ENCODE data around the gene ZNF746. TPM values are rescaled to one million over a fixed set of nuclear protein-coding genes. Genes with fewer than 3 reads are reported as not detected.

ZNF746 gene
- total RNA-seq, 3 donors from 2014 or later, result 23.5 to 27.5 (median 23.7) TPM

DNA sequence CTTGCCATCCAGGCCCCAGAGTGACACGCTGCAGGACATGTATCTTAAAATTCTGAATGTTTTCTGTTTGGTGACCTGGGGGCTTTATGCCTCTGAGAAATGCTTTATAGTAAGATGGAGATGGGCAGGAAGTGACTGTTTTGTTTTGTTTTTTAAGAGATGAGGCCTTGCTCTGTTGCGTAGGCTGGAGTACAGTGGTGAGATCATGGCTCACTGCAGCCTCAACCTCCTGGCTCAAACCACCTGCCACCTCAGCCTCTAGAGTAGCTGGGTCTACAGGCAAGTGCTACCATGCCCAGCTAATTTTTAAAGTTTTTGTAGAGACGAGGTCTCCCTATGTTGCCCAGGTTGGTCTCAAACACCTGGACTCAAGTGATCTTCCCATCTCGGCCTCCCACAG is 57.4 kb downstream of the ZNF746 start:
- TF ChIP-seq POLR2A (IDR thresholded peaks at IDR 0.05), result no peak
- TF ChIP-seq POLR2AphosphoS5 (IDR thresholded peaks at IDR 0.05), result no peak
- no peak for TF ChIP-seq CTCF (IDR thresholded peaks at IDR 0.05)
- Histone ChIP-seq H3K27me3 (no peaks in the 10 kb centered on the region), H3K4me3 (no peak overlapping the region), H3K4me1 (no peaks in the 10 kb centered on the region), H3K27ac (no peak overlapping the region), H3K9me3 (no peaks in the 10 kb centered on the region), H3K36me3 (peaks cover 4% of the 10 kb centered on the region)
- intact Hi-C loops (cut with DNase I; ENCODE audit: low total_unique reads), result no loop called here
- no peak for DNase-seq (ENCODE audit: low spot score in 2 of 2)

DNA sequence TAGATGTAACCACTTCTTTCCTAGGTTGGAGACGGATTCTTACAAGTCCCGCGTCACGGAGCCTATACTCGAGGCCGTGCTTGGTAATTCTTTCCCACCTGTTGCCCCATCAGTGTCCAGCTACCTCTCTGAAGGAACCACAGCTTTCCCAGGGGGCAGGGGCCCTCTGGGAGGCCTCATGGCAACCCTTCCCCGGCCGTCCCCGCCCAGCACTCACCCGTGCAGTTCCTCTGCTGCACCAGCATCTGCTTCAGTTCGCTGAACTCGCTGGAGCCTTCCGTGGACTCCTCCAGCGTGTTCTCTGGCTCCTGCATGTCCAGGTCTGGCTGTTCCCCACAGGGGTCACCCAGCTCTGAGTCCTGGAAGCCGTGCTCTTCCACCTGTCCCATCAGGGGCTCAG is 61.3 kb downstream of the ZNF746 start:
- intact Hi-C loops (cut with DNase I; ENCODE audit: low total_unique reads), result no loop called here
- DNase-seq (ENCODE audit: low spot score in 2 of 2), result no peak
- no peaks in the 10 kb centered on the region for H3K27me3 ChIP-seq
- no peak for TF ChIP-seq POLR2A (IDR thresholded peaks at IDR 0.05)
- H3K4me1 ChIP-seq, result no peaks in the 10 kb centered on the region
- H3K4me3 ChIP-seq, result no peak overlapping the region
- peaks cover 17% of the 10 kb centered on the region for H3K36me3 ChIP-seq
- H3K27ac ChIP-seq, result no peak overlapping the region
- no peaks in the 10 kb centered on the region for H3K9me3 ChIP-seq

DNA sequence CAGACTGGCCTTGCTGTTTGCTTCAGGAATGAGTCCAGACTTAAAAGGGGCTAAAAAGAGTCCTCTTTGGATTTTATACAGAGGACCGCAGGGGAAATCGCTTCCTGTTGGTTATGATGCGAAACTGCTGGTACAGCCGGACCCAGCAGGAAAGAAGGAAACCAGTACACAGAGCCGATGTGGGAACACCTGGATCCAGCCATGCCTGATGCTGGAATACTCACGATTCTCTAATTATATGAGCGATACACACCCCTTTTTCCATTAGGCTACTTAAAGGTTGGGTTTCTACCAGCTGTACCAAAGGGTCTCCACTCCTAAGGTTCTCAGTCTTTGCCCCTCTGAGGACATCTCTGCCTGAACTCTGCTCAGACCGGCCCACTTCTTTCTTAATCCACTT is 64.5 kb downstream of the ZNF746 start:
- no peaks in the 10 kb centered on the region for H3K27me3 ChIP-seq
- H3K4me3 ChIP-seq, result no peak overlapping the region
- no peaks in the 10 kb centered on the region for H3K9me3 ChIP-seq
- DNase-seq (ENCODE audit: low spot score in 2 of 2), result no peak
- peaks cover 18% of the 10 kb centered on the region for H3K36me3 ChIP-seq
- intact Hi-C loops (cut with DNase I; ENCODE audit: low total_unique reads), result no loop called here
- H3K27ac ChIP-seq, result no peak overlapping the region
- H3K4me1 ChIP-seq, result no peaks in the 10 kb centered on the region
- TF ChIP-seq POLR2AphosphoS5 (IDR thresholded peaks at IDR 0.05) (no peak), POLR2A (IDR thresholded peaks at IDR 0.05) (no peak), CTCF (IDR thresholded peaks at IDR 0.05) (no peak)

DNA sequence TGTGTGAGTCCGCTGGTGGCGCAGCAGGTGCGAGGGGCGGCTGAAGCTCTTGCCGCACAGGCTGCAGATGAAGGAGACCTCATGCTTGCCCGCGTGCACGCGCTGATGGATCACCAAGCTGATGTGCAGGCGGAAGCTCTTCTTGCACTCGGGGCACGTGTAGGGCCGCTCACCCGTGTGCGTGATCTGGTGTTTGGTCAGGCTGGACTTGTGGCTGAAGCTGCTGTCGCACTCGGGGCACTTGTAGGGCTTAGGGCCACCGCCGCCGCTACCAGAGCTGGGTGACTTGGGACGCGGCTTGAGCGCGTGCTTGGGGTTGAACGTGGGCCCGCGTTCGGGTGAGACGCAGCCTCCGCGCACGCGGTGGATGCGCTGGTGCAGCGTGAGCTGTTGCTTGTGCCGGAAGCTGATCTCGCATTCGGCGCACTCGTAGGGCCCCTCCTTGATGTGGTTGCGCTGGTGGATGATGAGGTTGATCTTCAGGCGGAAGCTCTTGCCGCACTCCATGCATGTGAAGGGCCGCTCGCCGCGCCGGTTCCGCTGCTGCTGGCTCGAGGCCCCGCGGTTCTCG is 65.4 kb downstream of the ZNF746 start:
- Histone ChIP-seq H3K4me3 (no peak overlapping the region), H3K4me1 (no peaks in the 10 kb centered on the region), H3K36me3 (peaks cover 18% of the 10 kb centered on the region), H3K9me3 (no peaks in the 10 kb centered on the region), H3K27me3 (no peaks in the 10 kb centered on the region), H3K27ac (no peak overlapping the region)
- no peak for TF ChIP-seq POLR2AphosphoS5 (IDR thresholded peaks at IDR 0.05)
- no peak for DNase-seq (ENCODE audit: low spot score in 2 of 2)
- intact Hi-C loops (cut with DNase I; ENCODE audit: low total_unique reads), result no loop called here

DNA sequence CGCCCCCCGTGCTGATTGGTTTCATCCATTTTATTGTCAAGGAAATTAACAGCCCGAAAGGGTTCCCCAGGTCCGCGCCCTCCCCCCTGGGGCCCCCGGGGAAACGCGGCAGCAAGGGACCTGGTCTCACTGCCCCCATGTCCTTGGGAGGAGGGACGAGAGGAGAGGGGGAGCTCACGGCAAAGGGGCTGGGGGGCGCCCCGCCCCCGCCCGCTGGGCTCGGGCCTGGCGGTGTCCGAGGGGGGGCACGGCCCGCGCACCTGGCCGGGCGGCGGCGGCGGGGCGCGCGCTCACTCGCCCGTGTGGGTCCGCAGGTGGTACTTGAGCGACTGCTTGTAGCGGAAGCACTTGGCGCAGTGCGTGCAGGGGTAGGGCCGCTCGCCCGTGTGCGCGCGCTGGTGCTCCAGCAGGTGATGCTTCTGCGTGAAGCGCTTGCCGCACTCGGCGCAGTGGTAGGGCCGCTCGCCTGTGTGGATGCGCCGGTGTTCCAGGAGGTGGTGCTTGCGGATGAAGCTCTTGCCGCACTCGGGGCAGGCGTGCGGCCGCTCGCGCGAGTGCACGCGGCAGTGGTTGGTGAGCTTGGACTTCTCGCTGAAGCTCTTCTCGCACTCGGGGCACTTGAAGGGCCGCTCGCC is 66.0 kb downstream of the ZNF746 start:
- intact Hi-C loops (cut with DNase I; ENCODE audit: low total_unique reads), result no loop called here
- Histone ChIP-seq H3K4me1 (no peaks in the 10 kb centered on the region), H3K27me3 (no peaks in the 10 kb centered on the region), H3K36me3 (peaks cover 18% of the 10 kb centered on the region), H3K9me3 (no peaks in the 10 kb centered on the region), H3K4me3 (no peak overlapping the region), H3K27ac (no peak overlapping the region)
- no peak for DNase-seq (ENCODE audit: low spot score in 2 of 2)
- TF ChIP-seq POLR2A (IDR thresholded peaks at IDR 0.05) (no peak), CTCF (IDR thresholded peaks at IDR 0.05) (no peak), POLR2AphosphoS5 (IDR thresholded peaks at IDR 0.05) (no peak)

- Histone ChIP-seq H3K9me3 (no peaks in the 10 kb centered on the region), H3K27ac (no peak overlapping the region), H3K4me3 (no peak overlapping the region), H3K36me3 (peaks cover 18% of the 10 kb centered on the region), H3K27me3 (no peaks in the 10 kb centered on the region), H3K4me1 (no peaks in the 10 kb centered on the region)
- no peak for DNase-seq (ENCODE audit: low spot score in 2 of 2)
- intact Hi-C loops (cut with DNase I; ENCODE audit: low total_unique reads), result no loop called here
- no peak for TF ChIP-seq CTCF (IDR thresholded peaks at IDR 0.05)
- TF ChIP-seq POLR2A (IDR thresholded peaks at IDR 0.05), result no peak
- no peak for TF ChIP-seq POLR2AphosphoS5 (IDR thresholded peaks at IDR 0.05)
Observed at GRCh38 chr7:149430192-149430591, 67.4 kb downstream of the ZNF746 start.

Data from breast epithelium (tissue), 4 donors.